PC-9 (cell line): ENCODE measurements around the gene OAF. TPM values are rescaled to one million over a fixed set of nuclear protein-coding genes. Genes with fewer than 3 reads are reported as not detected.
A peak's percentile ranks its signal among the peaks of the same experiment; 100 is the strongest.

ENCODE experiments used
- BruUV-seq: library from RNA; stranded (reverse); fragments of 400-500 nt; replicated peaks from 2 replicates; lab custom pipeline; 2021; lab: Mats Ljungman, UMichigan
- CTCF ChIA-PET: fragments of 300-600 bp; sonication (Branson Sonifier 250); formaldehyde crosslinking; loops from one replicate; lab custom pipeline; 2022; ENCODE audit warnings: antibody characterized with exemption; lab: Charles Lee
- POLR2A ChIA-PET: fragments of 300-600 bp; sonication (Branson Sonifier 250); formaldehyde crosslinking; loops from one replicate; lab custom pipeline; 2022; ENCODE audit warnings: antibody characterized with exemption; ENCODE audit not compliant: unreplicated experiment; lab: Charles Lee
- DNase-seq, 2 experiments: peaks; one replicate each; pipeline versions ENCODE4 v3.0.0 to v3.0.0-alpha.2; 2015 to 2022; ENCODE audit warnings: mixed read lengths in 1 of 2
- H2AFZ ChIP-seq: fragments of 200-600 bp; sonication (generic); 2 replicates; pipeline ENCODE4 v1.8.1; 2017; ENCODE audit warnings: antibody characterized with exemption
- H3F3A ChIP-seq: fragments of 200-600 bp; sonication (generic); 2 replicates; pipeline ENCODE4 v1.8.1; 2017; ENCODE audit warnings: antibody characterized with exemption, mild to moderate bottlenecking, low read depth; ENCODE audit not compliant: insufficient read depth
- H3K27ac ChIP-seq: fragments of 200-600 bp; sonication (generic); 2 replicates; pipeline ENCODE4 v1.6.1; 2016; ENCODE audit warnings: mixed run types
- H3K27me3 ChIP-seq: fragments of 200-600 bp; sonication (generic); 2 replicates; pipeline ENCODE4 v1.6.1; 2016; ENCODE audit warnings: low read depth, mixed run types; ENCODE audit not compliant: insufficient read depth
- H3K36me3 ChIP-seq: fragments of 200-600 bp; sonication (generic); 2 replicates; pipeline ENCODE4 v1.6.1; 2016; ENCODE audit warnings: low read depth, mixed run types
- H3K4me1 ChIP-seq: fragments of 200-600 bp; sonication (generic); replicated peaks from 2 replicates; pipeline ENCODE4 v1.6.1; 2016; ENCODE audit warnings: mixed run types; ENCODE audit not compliant: insufficient read depth
- H3K4me2 ChIP-seq: fragments of 200-600 bp; sonication (generic); 2 replicates; pipeline ENCODE4 v1.6.1; 2017; ENCODE audit warnings: mixed run types
- H3K4me3 ChIP-seq: fragments of 200-600 bp; sonication (generic); 2 replicates; pipeline ENCODE4 v1.6.1; 2016; ENCODE audit warnings: mixed run types
- H3K79me2 ChIP-seq: fragments of 200-600 bp; sonication (generic); 2 replicates; pipeline ENCODE4 v1.6.1; 2017; ENCODE audit warnings: low read depth, mixed run types
- H3K9me2 ChIP-seq: fragments of 200-600 bp; sonication (generic); 2 replicates; pipeline ENCODE4 v1.8.1; 2017; ENCODE audit warnings: mild to moderate bottlenecking; ENCODE audit not compliant: insufficient read depth
- H3K9me3 ChIP-seq: fragments of 200-600 bp; sonication (generic); 2 replicates; pipeline ENCODE4 v1.8.1; 2016; ENCODE audit warnings: low read depth; ENCODE audit not compliant: insufficient read depth
- H4K20me1 ChIP-seq: fragments of 200-600 bp; sonication (generic); 2 replicates; pipeline ENCODE4 v1.8.1; 2017; ENCODE audit not compliant: insufficient read depth
- CTCF ChIP-seq: fragments of 200-600 bp; sonication (generic); conservative IDR thresholded peaks from 2 replicates; pipeline ENCODE4 v1.6.1; 2017; ENCODE audit warnings: mixed run types, antibody characterized with exemption, mild to moderate bottlenecking, moderate library complexity
- EZH2 ChIP-seq: fragments of 200-600 bp; sonication (generic); IDR thresholded peaks from 2 replicates; pipeline ENCODE4 v1.8.0; 2017; ENCODE audit warnings: antibody characterized with exemption, low read depth
- intact Hi-C: fragments of 100-400 bp; cut with micrococcal nuclease; formaldehyde crosslinking; loops from one replicate; pipeline ENCODE4 v1.10.0; 2022; ENCODE audit not compliant: unreplicated experiment
- total RNA-seq: library from RNA; stranded (reverse); gene quantifications from 2 replicates; pipeline ENCODE4 v1.2.3, GENCODE V29; 2021

The OAF gene
- total RNA-seq, 1 experiment from 2014 or later: 45.6 TPM

- Histone ChIP-seq H3K27ac (no peak overlapping the region), H3K36me3 (no peaks in the 10 kb centered on the region), H3K9me2 (no peaks in the 10 kb centered on the region), H3K9me3 (no peaks in the 10 kb centered on the region), H2AFZ (no peak overlapping the region), H3K27me3 (no peaks in the 10 kb centered on the region), H3K79me2 (no peaks in the 10 kb centered on the region), H3K4me2 (no peak overlapping the region), H3K4me3 (no peak overlapping the region), H3K4me1 (peaks cover 20% of the 10 kb centered on the region), H3F3A (peaks cover 13% of the 10 kb centered on the region), H4K20me1 (no peaks in the 10 kb centered on the region)
- CTCF ChIA-PET: no interaction called here
- intact Hi-C loops: no loop called here
- BruUV-seq: no TSS peak
- POLR2A ChIA-PET: no interaction called here
- TF ChIP-seq CTCF (no peak), EZH2 (no peak)
- DNase-seq: no peak
These were observed 7.2 kb upstream of the OAF start for GRCh38 chr11:120203626-120204025.

- peak in 1 of 2 experiments; percentile 49 for DNase-seq
- no peak overlapping the region for H3K4me3 ChIP-seq
- TF ChIP-seq EZH2: no peak
- no peak for TF ChIP-seq CTCF
- no peak overlapping the region for H3K4me2 ChIP-seq
- H4K20me1 ChIP-seq: no peaks in the 10 kb centered on the region
- peaks cover 31% of the 10 kb centered on the region for H3F3A ChIP-seq
- no peak overlapping the region for H2AFZ ChIP-seq
- no peaks in the 10 kb centered on the region for H3K9me3 ChIP-seq
- no peaks in the 10 kb centered on the region for H3K27me3 ChIP-seq
- ChIA-PET POLR2A (no interaction called here), CTCF (no interaction called here)
- intact Hi-C loops: no loop called here
- H3K9me2 ChIP-seq: no peaks in the 10 kb centered on the region
- H3K27ac ChIP-seq: no peak overlapping the region
- no TSS peak for BruUV-seq
- peaks cover 11% of the 10 kb centered on the region; the same call in 1 of the 2 replicates for H3K79me2 ChIP-seq
- H3K4me1 ChIP-seq: peaks cover 37% of the 10 kb centered on the region
- no peaks in the 10 kb centered on the region for H3K36me3 ChIP-seq
These were observed 5.2 kb upstream of the OAF start for GRCh38 chr11:120205596-120206161.

- BruUV-seq: no TSS peak
These were observed 3.3 kb upstream of the OAF start for GRCh38 chr11:120207512-120207911.

More at GRCh38 chr11:120207512-120207911, 3.3 kb upstream of the OAF start:
- Histone ChIP-seq H2AFZ (no peak overlapping the region), H3K4me3 (no peak overlapping the region), H4K20me1 (no peaks in the 10 kb centered on the region), H3K4me1 (peaks cover 38% of the 10 kb centered on the region), H3K9me2 (no peaks in the 10 kb centered on the region), H3K79me2 (peaks cover 24% of the 10 kb centered on the region), H3K4me2 (peak overlapping the region; percentile 98), H3K9me3 (no peaks in the 10 kb centered on the region), H3F3A (peaks cover 33% of the 10 kb centered on the region), H3K36me3 (no peaks in the 10 kb centered on the region), H3K27me3 (no peaks in the 10 kb centered on the region), H3K27ac (peak overlapping the region; percentile 80)
- TF ChIP-seq CTCF: no peak
- no peak for TF ChIP-seq EZH2
- intact Hi-C loops: no loop called here
- POLR2A ChIA-PET: no interaction called here
- CTCF ChIA-PET: no interaction called here
- DNase-seq: no peak
